Endothelial cell (in vitro differentiated cells): ENCODE results near the gene COX5A. TPM values are rescaled to one million over a fixed set of nuclear protein-coding genes. Genes with fewer than 3 reads are reported as not detected.
"Not testable (repeated sequence)": the region's sequence is repeated elsewhere in the genome, so short reads cannot be mapped to it uniquely, and the experiment has no call there.

ENCODE experiments used
- DNase-seq: peaks from one replicate; pipeline ENCODE4 v3.0.0; 2021; ENCODE audit warnings: low spot score
- H3K27ac Mint-ChIP-seq: one replicate; pipeline ENCODE4 v1.8.0; 2021; ENCODE audit warnings: mixed read lengths, inconsistent platforms; ENCODE audit not compliant: unreplicated experiment
- H3K27me3 Mint-ChIP-seq: one replicate; pipeline ENCODE4 v1.8.0; 2021; ENCODE audit warnings: mild to moderate bottlenecking, moderate library complexity, mixed read lengths, inconsistent platforms; ENCODE audit not compliant: unreplicated experiment
- H3K36me3 Mint-ChIP-seq: one replicate; pipeline ENCODE4 v1.8.0; 2021; ENCODE audit warnings: mild to moderate bottlenecking, low read depth, mixed read lengths, inconsistent platforms; ENCODE audit not compliant: unreplicated experiment
- H3K4me1 Mint-ChIP-seq: one replicate; pipeline ENCODE4 v1.8.0; 2021; ENCODE audit warnings: mild to moderate bottlenecking, mixed read lengths, inconsistent platforms; ENCODE audit not compliant: unreplicated experiment
- H3K4me3 Mint-ChIP-seq: one replicate; pipeline ENCODE4 v1.8.0; 2021; ENCODE audit warnings: mild to moderate bottlenecking, mixed read lengths, inconsistent platforms; ENCODE audit not compliant: unreplicated experiment
- H3K9me3 Mint-ChIP-seq: one replicate; pipeline ENCODE4 v1.8.0; 2021; ENCODE audit warnings: mixed read lengths, inconsistent platforms; ENCODE audit not compliant: unreplicated experiment
- total RNA-seq: library from RNA; stranded (reverse); fragmentation: NEBNext Ultra II Directional; extraction: Animal tissue kit (Norgen Biotek cat#: 25700); gene quantifications from one replicate; pipeline ENCODE4 v1.2.1, GENCODE V29; 2021; ENCODE audit not compliant: unreplicated experiment
- TF ChIP-seq, protein P1 (sequence below): fragments of 200-600 bp; sonication (generic); IDR thresholded peaks from one replicate; pipeline ENCODE4 v1.5.0; 2021; ENCODE audit warnings: antibody characterized with exemption; ENCODE audit not compliant: unreplicated experiment

The COX5A gene
- total RNA-seq, 1 donor from 2014 or later, result 182 TPM

- no peak for DNase-seq
- no peak overlapping the region for H3K4me3 Mint-ChIP-seq
Measured at GRCh38 chr15:74951006-74951405, 13.1 kb upstream of the COX5A start.

GRCh38 chr15:74950078-74950908, 12.4 kb upstream of the COX5A start:
- H3K27me3 Mint-ChIP-seq, result peaks cover 2% of the 10 kb centered on the region
- no peak overlapping the region for H3K27ac Mint-ChIP-seq
- H3K9me3 Mint-ChIP-seq, result no peaks in the 10 kb centered on the region
- no peak overlapping the region for H3K4me3 Mint-ChIP-seq
- DNase-seq, result peak; percentile 85
- H3K4me1 Mint-ChIP-seq, result peaks cover 20% of the 10 kb centered on the region
- H3K36me3 Mint-ChIP-seq, result no peaks in the 10 kb centered on the region
- TF ChIP-seq, protein P1, sequence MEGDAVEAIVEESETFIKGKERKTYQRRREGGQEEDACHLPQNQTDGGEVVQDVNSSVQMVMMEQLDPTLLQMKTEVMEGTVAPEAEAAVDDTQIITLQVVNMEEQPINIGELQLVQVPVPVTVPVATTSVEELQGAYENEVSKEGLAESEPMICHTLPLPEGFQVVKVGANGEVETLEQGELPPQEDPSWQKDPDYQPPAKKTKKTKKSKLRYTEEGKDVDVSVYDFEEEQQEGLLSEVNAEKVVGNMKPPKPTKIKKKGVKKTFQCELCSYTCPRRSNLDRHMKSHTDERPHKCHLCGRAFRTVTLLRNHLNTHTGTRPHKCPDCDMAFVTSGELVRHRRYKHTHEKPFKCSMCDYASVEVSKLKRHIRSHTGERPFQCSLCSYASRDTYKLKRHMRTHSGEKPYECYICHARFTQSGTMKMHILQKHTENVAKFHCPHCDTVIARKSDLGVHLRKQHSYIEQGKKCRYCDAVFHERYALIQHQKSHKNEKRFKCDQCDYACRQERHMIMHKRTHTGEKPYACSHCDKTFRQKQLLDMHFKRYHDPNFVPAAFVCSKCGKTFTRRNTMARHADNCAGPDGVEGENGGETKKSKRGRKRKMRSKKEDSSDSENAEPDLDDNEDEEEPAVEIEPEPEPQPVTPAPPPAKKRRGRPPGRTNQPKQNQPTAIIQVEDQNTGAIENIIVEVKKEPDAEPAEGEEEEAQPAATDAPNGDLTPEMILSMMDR, result peak; percentile 95

More at GRCh38 chr15:74951006-74951405, 13.1 kb upstream of the COX5A start:
- Mint-ChIP-seq H3K9me3 (no peaks in the 10 kb centered on the region), H3K36me3 (no peaks in the 10 kb centered on the region), H3K27me3 (peaks cover 2% of the 10 kb centered on the region), H3K27ac (no peak overlapping the region), H3K4me1 (peaks cover 23% of the 10 kb centered on the region)
- TF ChIP-seq, protein P1, result no peak

- no peak for DNase-seq
- Mint-ChIP-seq H3K4me3 (peak overlapping the region; percentile 93), H3K36me3 (no peaks in the 10 kb centered on the region), H3K27ac (peak overlapping the region; percentile 67), H3K27me3 (no peaks in the 10 kb centered on the region), H3K9me3 (no peaks in the 10 kb centered on the region), H3K4me1 (peaks cover 6% of the 10 kb centered on the region)
- TF ChIP-seq, protein P1, result no peak
Measured at GRCh38 chr15:74937272-74937589, 642 bp downstream of the COX5A start.

- H3K36me3 Mint-ChIP-seq, H3K27me3 Mint-ChIP-seq, H3K4me3 Mint-ChIP-seq, H3K4me1 Mint-ChIP-seq, H3K9me3 Mint-ChIP-seq: not testable (repeated sequence)
- DNase-seq, result peak; percentile 33
- peak overlapping the region; percentile 42 for H3K27ac Mint-ChIP-seq
Measured at GRCh38 chr15:74935193-74935592, 2.7 kb downstream of the COX5A start.

- H3K9me3 Mint-ChIP-seq, result no peaks in the 10 kb centered on the region
- H3K36me3 Mint-ChIP-seq, result peaks cover 5% of the 10 kb centered on the region
- H3K27ac Mint-ChIP-seq, result no peak overlapping the region
- DNase-seq, result no peak
- H3K27me3 Mint-ChIP-seq, result no peaks in the 10 kb centered on the region
- H3K4me1 Mint-ChIP-seq, result peaks cover 6% of the 10 kb centered on the region
- no peak overlapping the region for H3K4me3 Mint-ChIP-seq
- TF ChIP-seq, protein P1, result no peak
Measured at GRCh38 chr15:74933573-74933972, 4.3 kb downstream of the COX5A start.
